HEK293 (cell line): Measurements from ENCODE around the gene HS3ST4.

Source experiments
- CTCF ChIA-PET: fragments of 350-600 bp; formaldehyde crosslinking; extraction: SDS; loops from one replicate; lab custom pipeline; 2021; ENCODE audit warnings: antibody characterized with exemption; lab: Yijun Ruan, JAX
- POLR2A ChIA-PET: fragments of 300-600 bp; formaldehyde crosslinking; extraction: SDS; loops from one replicate; lab custom pipeline; 2020; ENCODE audit warnings: antibody characterized with exemption, inconsistent platforms; lab: Yijun Ruan, JAX
- H3K27ac ChIP-seq: fragments of 200-500 bp; sonication (Bioruptor generic); 2 replicates; pipeline ENCODE4 v1.5.1; 2014; ENCODE audit warnings: low read depth, low read length, control low read depth, inconsistent platforms; ENCODE audit errors: extremely low read depth
- H3K36me3 ChIP-seq, 2 experiments: fragments of 200-500 bp in 1 of 2; sonication (Bioruptor generic) in 1 of 2; 1 replicate in 1 of 2; 2 replicates in 1 of 2; pipeline ENCODE4 v1.5.1; 2014 to 2017; ENCODE audit warnings: inconsistent platforms in 2 of 2, low read length in 2 of 2; ENCODE audit not compliant: control insufficient read depth in 2 of 2, insufficient read depth in 1 of 2
- H3K4me1 ChIP-seq: fragments of 200-500 bp; sonication (Bioruptor generic); 2 replicates; pipeline ENCODE4 v1.5.1; 2014; ENCODE audit warnings: mild to moderate bottlenecking, low read length, inconsistent platforms; ENCODE audit not compliant: control insufficient read depth, insufficient read depth
- H3K4me3 ChIP-seq: 2 replicates; pipeline ENCODE4 v1.5.1; 2011; ENCODE audit warnings: low read depth, mild to moderate bottlenecking, control low read depth, low read length, moderate library complexity
- H3K9me3 ChIP-seq: fragments of 200-500 bp; sonication (Bioruptor generic); 2 replicates; pipeline ENCODE4 v1.5.1; 2014; ENCODE audit warnings: low read depth, low read length, inconsistent platforms; ENCODE audit not compliant: control insufficient read depth, insufficient read depth
- BCL11B ChIP-seq: fragments of 450-650 bp; formaldehyde crosslinking; IDR thresholded peaks from 2 replicates; pipeline ENCODE4 v1.5.1; 2016; ENCODE audit warnings: low read depth, missing biosample characterization, missing genetic modification characterization
- KLF16 ChIP-seq: fragments of 450-650 bp; formaldehyde crosslinking; IDR thresholded peaks from 2 replicates; pipeline ENCODE4 v1.5.1; 2017; ENCODE audit warnings: missing biosample characterization, missing genetic modification characterization
- PRDM1 ChIP-seq: fragments of 450-650 bp; formaldehyde crosslinking; IDR thresholded peaks from 2 replicates; pipeline ENCODE4; 2016; ENCODE audit warnings: missing biosample characterization, missing genetic modification characterization
- REPIN1 ChIP-seq: fragments of 450-650 bp; formaldehyde crosslinking; IDR thresholded peaks from 2 replicates; pipeline ENCODE4 v1.5.1; 2017; ENCODE audit warnings: missing biosample characterization, missing genetic modification characterization, low read depth
- SP3 ChIP-seq: fragments of 450-650 bp; formaldehyde crosslinking; IDR thresholded peaks from 2 replicates; pipeline ENCODE4 v1.5.1; 2016; ENCODE audit warnings: missing biosample characterization, missing genetic modification characterization
- WT1 ChIP-seq: fragments of 450-650 bp; formaldehyde crosslinking; IDR thresholded peaks from 2 replicates; pipeline ENCODE4 v1.5.1; 2016; ENCODE audit warnings: missing biosample characterization, missing genetic modification characterization
- ZBTB49 ChIP-seq: fragments of 450-650 bp; formaldehyde crosslinking; IDR thresholded peaks from 2 replicates; pipeline ENCODE4 v1.5.1; 2016; ENCODE audit warnings: missing biosample characterization, missing genetic modification characterization, low read depth
- ZNF174 ChIP-seq: fragments of 450-650 bp; formaldehyde crosslinking; IDR thresholded peaks from 2 replicates; pipeline ENCODE4 v1.5.0; 2017; ENCODE audit warnings: missing biosample characterization, mild to moderate bottlenecking, missing genetic modification characterization
- ZNF2 ChIP-seq: fragments of 450-650 bp; formaldehyde crosslinking; IDR thresholded peaks from 2 replicates; pipeline ENCODE4 v1.5.1; 2016; ENCODE audit warnings: missing biosample characterization, missing genetic modification characterization
- ZNF211 ChIP-seq: fragments of 450-650 bp; formaldehyde crosslinking; IDR thresholded peaks from 2 replicates; pipeline ENCODE4 v1.5.1; 2016; ENCODE audit warnings: low read depth, missing biosample characterization, missing genetic modification characterization
- ZNF280D ChIP-seq: fragments of 450-650 bp; formaldehyde crosslinking; IDR thresholded peaks from 2 replicates; pipeline ENCODE4 v1.5.1; 2016; ENCODE audit warnings: missing biosample characterization, missing genetic modification characterization
- ZNF48 ChIP-seq: fragments of 450-650 bp; formaldehyde crosslinking; IDR thresholded peaks from 2 replicates; pipeline ENCODE4 v1.5.1; 2016; ENCODE audit warnings: missing biosample characterization, missing genetic modification characterization
- ZNF510 ChIP-seq: fragments of 450-650 bp; formaldehyde crosslinking; IDR thresholded peaks from 2 replicates; pipeline ENCODE4 v1.5.1; 2018; ENCODE audit warnings: mild to moderate bottlenecking, missing genetic modification characterization, missing biosample characterization; ENCODE audit not compliant: insufficient replicate concordance
- ZNF548 ChIP-seq: fragments of 450-650 bp; formaldehyde crosslinking; IDR thresholded peaks from 2 replicates; pipeline ENCODE4 v1.5.1; 2016; ENCODE audit warnings: missing biosample characterization, missing genetic modification characterization
- ZNF549 ChIP-seq: fragments of 450-650 bp; IDR thresholded peaks from 2 replicates; pipeline ENCODE4 v1.5.1; 2018; ENCODE audit warnings: missing biosample characterization, missing genetic modification characterization, mild to moderate bottlenecking, inconsistent platforms, moderate library complexity
- ZNF621 ChIP-seq: fragments of 450-650 bp; formaldehyde crosslinking; IDR thresholded peaks from 2 replicates; pipeline ENCODE4 v1.5.1; 2017; ENCODE audit warnings: missing biosample characterization, missing genetic modification characterization
- ZNF658 ChIP-seq: fragments of 450-650 bp; formaldehyde crosslinking; IDR thresholded peaks from 2 replicates; pipeline ENCODE4; 2016; ENCODE audit warnings: missing biosample characterization, missing genetic modification characterization
- ZNF670 ChIP-seq: fragments of 450-650 bp; formaldehyde crosslinking; IDR thresholded peaks from 2 replicates; pipeline ENCODE4 v1.5.1; 2016; ENCODE audit warnings: missing biosample characterization, missing genetic modification characterization, low read depth
- ZNF677 ChIP-seq: fragments of 450-650 bp; IDR thresholded peaks from 2 replicates; pipeline ENCODE4 v1.5.0; 2018; ENCODE audit warnings: missing biosample characterization, mild to moderate bottlenecking, missing genetic modification characterization, moderate library complexity
- ZNF707 ChIP-seq: fragments of 450-650 bp; formaldehyde crosslinking; IDR thresholded peaks from 2 replicates; pipeline ENCODE4 v1.5.1; 2016; ENCODE audit warnings: missing biosample characterization, missing genetic modification characterization
- ZNF777 ChIP-seq: fragments of 450-650 bp; formaldehyde crosslinking; IDR thresholded peaks from 2 replicates; pipeline ENCODE4 v1.5.1; 2017; ENCODE audit warnings: missing biosample characterization, missing genetic modification characterization, borderline replicate concordance
- ZNF792 ChIP-seq: fragments of 450-650 bp; formaldehyde crosslinking; IDR thresholded peaks from 2 replicates; pipeline ENCODE4 v1.5.1; 2016; ENCODE audit warnings: missing biosample characterization, missing genetic modification characterization
- ZSCAN23 ChIP-seq: fragments of 450-650 bp; formaldehyde crosslinking; IDR thresholded peaks from 2 replicates; pipeline ENCODE4 v1.5.1; 2016; ENCODE audit warnings: missing biosample characterization, missing genetic modification characterization
- TF ChIP-seq, protein P1 (sequence below): fragments of 450-650 bp; formaldehyde crosslinking; IDR thresholded peaks from 2 replicates; pipeline ENCODE4 v1.5.1; 2016; ENCODE audit warnings: missing biosample characterization, missing genetic modification characterization

Gene HS3ST4

DNA sequence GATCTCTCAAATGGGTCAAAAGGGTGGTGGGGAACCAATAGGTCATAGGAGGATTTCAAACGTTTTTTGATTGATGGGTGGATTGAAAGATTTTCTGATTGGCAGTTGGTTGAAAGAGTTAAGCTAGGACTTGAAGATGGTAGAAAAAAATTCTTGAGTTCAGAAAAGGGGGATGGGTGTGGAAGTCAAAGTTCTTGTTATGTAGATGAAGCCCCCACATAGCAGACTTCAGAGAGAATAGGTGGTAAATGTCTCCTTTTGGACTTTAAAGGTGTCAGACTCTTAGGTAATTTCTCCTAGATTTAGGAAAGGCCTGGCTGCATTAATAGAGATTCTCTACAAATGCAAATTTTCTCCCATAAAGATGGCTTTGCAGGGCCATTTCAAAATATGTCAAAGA lies 163.3 kb downstream of the HS3ST4 start:
- Histone ChIP-seq H3K36me3 (no peaks in the 10 kb centered on the region), H3K9me3 (no peaks in the 10 kb centered on the region), H3K4me3 (no peak overlapping the region), H3K27ac (no peak overlapping the region), H3K4me1 (no peaks in the 10 kb centered on the region)
- ChIA-PET POLR2A (no interaction called here), CTCF (no interaction called here)
- TF ChIP-seq SP3 (no peak), ZNF510 (tag by site-specific recombination) (no peak), ZNF280D (tag by site-specific recombination) (no peak), WT1 (tag by site-specific recombination) (no peak), ZSCAN23 (tag by site-specific recombination) (no peak), ZNF707 (no peak), KLF16 (no peak), ZNF2 (tag by site-specific recombination) (no peak), ZNF174 (tag by site-specific recombination) (no peak), ZNF48 (no peak), REPIN1 (tag by site-specific recombination) (no peak), ZNF792 (tag by site-specific recombination) (no peak), ZNF621 (tag by site-specific recombination) (no peak), ZNF658 (tag by site-specific recombination) (no peak), ZNF670 (no peak)
- TF ChIP-seq, protein P1, sequence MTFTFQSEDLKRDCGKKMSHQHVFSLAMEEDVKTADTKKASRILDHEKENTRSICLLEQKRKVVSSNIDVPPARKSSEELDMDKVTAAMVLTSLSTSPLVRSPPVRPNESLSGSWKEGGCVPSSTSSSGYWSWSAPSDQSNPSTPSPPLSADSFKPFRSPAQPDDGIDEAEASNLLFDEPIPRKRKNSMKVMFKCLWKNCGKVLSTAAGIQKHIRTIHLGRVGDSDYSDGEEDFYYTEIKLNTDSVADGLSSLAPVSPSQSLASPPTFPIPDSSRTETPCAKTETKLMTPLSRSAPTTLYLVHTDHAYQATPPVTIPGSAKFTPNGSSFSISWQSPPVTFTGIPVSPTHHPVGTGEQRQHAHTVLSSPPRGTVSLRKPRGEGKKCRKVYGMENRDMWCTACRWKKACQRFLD (tag by site-specific recombination), result no peak

DNA sequence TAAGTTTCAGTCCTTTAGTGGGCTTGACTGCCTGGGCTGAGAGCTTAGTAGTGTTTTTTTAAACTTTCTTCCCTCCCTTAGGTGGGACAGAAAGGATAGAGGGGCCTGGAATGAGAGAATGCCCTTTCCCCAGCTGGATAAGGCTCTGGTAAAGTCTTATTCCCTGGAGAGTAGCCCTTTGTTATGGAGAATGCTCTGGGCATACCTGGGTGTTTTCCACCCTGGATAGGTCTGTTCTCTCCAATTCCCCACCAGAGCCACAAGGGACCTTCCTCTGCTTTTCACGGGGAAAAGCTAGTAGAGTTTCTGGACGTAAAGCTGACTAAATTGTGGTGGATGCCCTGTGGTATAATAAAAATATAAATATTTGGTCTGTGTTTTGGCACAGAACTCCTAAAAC lies 164.1 kb downstream of the HS3ST4 start:
- POLR2A ChIA-PET, result no interaction called here
- H3K27ac ChIP-seq, result no peak overlapping the region

More for the DNA sequence above, 164.1 kb downstream of the HS3ST4 start:
- TF ChIP-seq ZNF707, result no peak
- TF ChIP-seq ZNF777 (tag by site-specific recombination), result no peak
- TF ChIP-seq ZNF211 (tag by site-specific recombination), result no peak
- no peak for TF ChIP-seq ZNF549
- TF ChIP-seq ZNF677, result no peak
- TF ChIP-seq PRDM1, result no peak
- no peak for TF ChIP-seq BCL11B
- TF ChIP-seq ZBTB49 (tag by site-specific recombination), result no peak
- TF ChIP-seq ZNF548 (tag by site-specific recombination), result no peak
- TF ChIP-seq ZNF792 (tag by site-specific recombination), result no peak
- H3K36me3 ChIP-seq, result no peaks in the 10 kb centered on the region
- H3K9me3 ChIP-seq, result no peaks in the 10 kb centered on the region
- H3K4me3 ChIP-seq, result no peak overlapping the region
- CTCF ChIA-PET, result interaction anchor here (0.5 kb wide), 1 partner anchor 282 kb away, joined by 3 read pairs; no protein-coding TSS in a partner anchor
- no peaks in the 10 kb centered on the region for H3K4me1 ChIP-seq
